ENCODE results near the gene COL9A3. TPM values are rescaled to one million over a fixed set of nuclear protein-coding genes. Genes with fewer than 3 reads are reported as not detected.

COL9A3 gene
- total and polyA plus RNA-seq, 2 of the 8 experiments (the other 6 are each of a cell fraction or from before 2014, with no cell fraction given): 21.7 to 80.1 TPM

GRCh38 chr20:62821726-62822210 is 4.9 kb downstream of the COL9A3 start:
- FAIRE-seq: no peak
- CTCF ChIA-PET (ENCODE audit: partially characterized antibody): interaction anchor here (0.9 to 3.2 kb wide), 12 partner anchors 10 to 349 kb away, joined by 3 to 27 read pairs (median 4); no protein-coding TSS in a partner anchor
- 100% methylated on average over 3 of the region's 12 CpGs; no CpG with 5 or more reads in 1 of the 2 experiments for WGBS, 2 experiments (ENCODE audit: extremely low coverage in 1 of 2, insufficient coverage in 1 of 2, insufficient read length in 1 of 2, insufficient replicate concordance in 2 of 2, low coverage in 1 of 2, low lambda C conversion rate in 2 of 2, missing lambda C conversion rate in 1 of 2)

More at GRCh38 chr20:62821726-62822210, 4.9 kb downstream of the COL9A3 start:
- Histone ChIP-seq H3K9ac (replicated peaks in 1 of 4; ENCODE audit: extremely low read depth in 1 of 4, low read depth in 3 of 4, low read length in 3 of 4) (no peak overlapping the region), H2BK15ac (ENCODE audit: low read length) (no peak overlapping the region), H3K23me2 (ENCODE audit: low read depth, low read length) (peaks cover 2% of the 10 kb centered on the region; the same call in 1 of the 2 replicates), H4K20me1 (replicated peaks in 1 of 2; ENCODE audit: control insufficient read depth in 1 of 2, insufficient read depth in 2 of 2, low read length in 2 of 2) (peaks cover 7 to 8% of the 10 kb centered on the region in 2 experiments), H4K91ac (replicated peaks; ENCODE audit: insufficient read length, low read length) (no peak overlapping the region), H4K5ac (ENCODE audit: insufficient read length, low read depth, low read length) (no peak overlapping the region), H3K4me2 (ENCODE audit: insufficient read depth in 1 of 2, low read depth in 2 of 2, low read length in 2 of 2) (no peak overlapping the region), H3K27me3 (replicated peaks in 1 of 4; ENCODE audit: control insufficient read depth in 3 of 4, extremely low read depth in 1 of 4, insufficient read depth in 3 of 4, low read length in 3 of 4) (peaks cover 0 to 4% (median 2%) of the 10 kb centered on the region in 4 experiments; a peak in 1 of 7 replicates), H2BK12ac (ENCODE audit: low read depth, low read length) (no peak overlapping the region), H3K56ac (replicated peaks; ENCODE audit: insufficient read length, low read depth, low read length) (no peak overlapping the region), H2BK20ac (ENCODE audit: low read length) (no peak overlapping the region), H3K4ac (replicated peaks; ENCODE audit: insufficient read length, low read depth, low read length) (no peak overlapping the region), H3K27ac (ENCODE audit: low read depth, low read length) (no peak overlapping the region), H3K14ac (ENCODE audit: insufficient read length) (no peak overlapping the region), H2AFZ (ENCODE audit: low read length) (no peak overlapping the region), H3K79me2 (ENCODE audit: control insufficient read depth in 1 of 2, insufficient read depth in 2 of 2, low read length in 2 of 2) (no peaks in the 10 kb centered on the region), H2AK5ac (ENCODE audit: low read depth, low read length) (no peak overlapping the region), H3K4me3 (ENCODE audit: extremely low read depth in 1 of 4, insufficient read depth in 2 of 4, low read depth in 3 of 4, low read length in 4 of 4) (no peak overlapping the region), H3K23ac (ENCODE audit: insufficient read length) (no peak overlapping the region), H3K18ac (ENCODE audit: extremely low read depth, low read length) (no peak overlapping the region), H2BK120ac (replicated peaks; ENCODE audit: low read depth, low read length) (no peak overlapping the region), H3K79me1 (ENCODE audit: low read depth, low read length) (no peaks in the 10 kb centered on the region), H3K9me3 (ENCODE audit: insufficient read depth in 2 of 2, low read depth in 1 of 2, low read length in 1 of 2) (no peaks in the 10 kb centered on the region), H3K36me3 (ENCODE audit: control insufficient read depth in 2 of 4, insufficient read depth in 4 of 4, low read length in 3 of 4) (peaks cover 0 to 3% (median 0%) of the 10 kb centered on the region in 4 experiments; a peak in 3 of 8 replicates), H4K8ac (ENCODE audit: extremely low read depth, insufficient read depth, low read length) (no peak overlapping the region), H2BK5ac (ENCODE audit: low read depth, low read length) (no peak overlapping the region), H3K4me1 (replicated peaks in 1 of 4; ENCODE audit: control insufficient read depth in 3 of 4, insufficient read depth in 4 of 4, low read length in 3 of 4) (peaks cover 0 to 23% (median 13%) of the 10 kb centered on the region in 4 experiments; a peak in 5 of 7 replicates)
- no peak for TF ChIP-seq CBX5 (IDR thresholded peaks at IDR 0.05; ENCODE audit: low read depth, low read length)
- no peak for TF ChIP-seq FOSL1 (IDR thresholded peaks at IDR 0.05; ENCODE audit: insufficient read depth, low read depth, low read length)
- no peak for TF ChIP-seq POLR2A (IDR thresholded peaks at IDR 0.05; ENCODE audit: control extremely low read depth in 1 of 2, low read depth in 2 of 2, low read length in 2 of 2)
- POLR2A ChIA-PET (ENCODE audit: partially characterized antibody): interaction anchor here (2.3 kb wide), 1 partner anchor 11 kb away, joined by 12 read pairs; no protein-coding TSS in a partner anchor
- no peak for DNase-seq (ENCODE audit: low read depth in 1 of 2, low spot score in 2 of 2)

All from H1 (cell line).